Rectal smooth muscle tissue (tissue), 1 donor: Measurements from ENCODE around the gene CBX8.

Source experiments
- H3K27ac ChIP-seq: one replicate; pipeline ENCODE4 v1.7.0; 2013; ENCODE audit warnings: low read depth, low read length, inconsistent platforms
- H3K27me3 ChIP-seq: one replicate; pipeline ENCODE4 v1.7.0; 2013; ENCODE audit warnings: low read length; ENCODE audit not compliant: control insufficient read depth, insufficient read depth
- H3K36me3 ChIP-seq: one replicate; pipeline ENCODE4 v1.7.0; 2013; ENCODE audit warnings: low read length; ENCODE audit not compliant: control insufficient read depth, insufficient read depth
- H3K4me1 ChIP-seq: one replicate; pipeline ENCODE4 v1.7.0; 2013; ENCODE audit warnings: low read length; ENCODE audit not compliant: control insufficient read depth, insufficient read depth
- H3K4me3 ChIP-seq: one replicate; pipeline ENCODE4 v1.7.0; 2013; ENCODE audit warnings: low read length
- H3K9ac ChIP-seq: one replicate; pipeline ENCODE4 v1.7.0; 2013; ENCODE audit warnings: low read length

CBX8 gene

GRCh38 chr17:79812353-79813258 lies 15.7 kb upstream of the CBX8 start:
- Histone ChIP-seq H3K9ac (no peak overlapping the region), H3K27me3 (peaks cover 50% of the 10 kb centered on the region), H3K36me3 (no peaks in the 10 kb centered on the region), H3K4me3 (no peak overlapping the region), H3K27ac (no peak overlapping the region), H3K4me1 (no peaks in the 10 kb centered on the region)

GRCh38 chr17:79811868-79812352 lies 15.0 kb upstream of the CBX8 start:
- no peak overlapping the region for H3K4me3 ChIP-seq
- no peak overlapping the region for H3K9ac ChIP-seq
- peaks cover 56% of the 10 kb centered on the region for H3K27me3 ChIP-seq
- no peak overlapping the region for H3K27ac ChIP-seq
- no peaks in the 10 kb centered on the region for H3K4me1 ChIP-seq
- no peaks in the 10 kb centered on the region for H3K36me3 ChIP-seq

GRCh38 chr17:79811011-79811867 lies 14.4 kb upstream of the CBX8 start:
- Histone ChIP-seq H3K36me3 (no peaks in the 10 kb centered on the region), H3K27ac (no peak overlapping the region), H3K4me3 (no peak overlapping the region), H3K9ac (no peak overlapping the region), H3K27me3 (peaks cover 63% of the 10 kb centered on the region), H3K4me1 (no peaks in the 10 kb centered on the region)

GRCh38 chr17:79810130-79811010 lies 13.5 kb upstream of the CBX8 start:
- Histone ChIP-seq H3K4me3 (no peak overlapping the region), H3K4me1 (no peaks in the 10 kb centered on the region), H3K9ac (no peak overlapping the region), H3K27ac (no peak overlapping the region), H3K36me3 (no peaks in the 10 kb centered on the region), H3K27me3 (peaks cover 68% of the 10 kb centered on the region)

- H3K27me3 ChIP-seq, result peaks cover 67% of the 10 kb centered on the region
- no peak overlapping the region for H3K27ac ChIP-seq
- no peak overlapping the region for H3K4me3 ChIP-seq
- no peaks in the 10 kb centered on the region for H3K4me1 ChIP-seq
- no peaks in the 10 kb centered on the region for H3K36me3 ChIP-seq
- no peak overlapping the region for H3K9ac ChIP-seq
Observed at GRCh38 chr17:79809530-79810129, 12.8 kb upstream of the CBX8 start.

- peaks cover 70% of the 10 kb centered on the region for H3K27me3 ChIP-seq
- H3K27ac ChIP-seq, result no peak overlapping the region
- no peaks in the 10 kb centered on the region for H3K4me1 ChIP-seq
- H3K9ac ChIP-seq, result no peak overlapping the region
- H3K4me3 ChIP-seq, result no peak overlapping the region
- no peaks in the 10 kb centered on the region for H3K36me3 ChIP-seq
Observed at GRCh38 chr17:79808763-79809529, 12.1 kb upstream of the CBX8 start.

GRCh38 chr17:79806863-79807720 lies 10.2 kb upstream of the CBX8 start:
- Histone ChIP-seq H3K4me1 (no peaks in the 10 kb centered on the region), H3K9ac (no peak overlapping the region), H3K27ac (no peak overlapping the region), H3K27me3 (peaks cover 80% of the 10 kb centered on the region), H3K36me3 (no peaks in the 10 kb centered on the region), H3K4me3 (no peak overlapping the region)

- Histone ChIP-seq H3K27ac (no peak overlapping the region), H3K27me3 (peaks cover 80% of the 10 kb centered on the region), H3K4me3 (no peak overlapping the region), H3K9ac (no peak overlapping the region), H3K4me1 (no peaks in the 10 kb centered on the region), H3K36me3 (no peaks in the 10 kb centered on the region)
Observed at GRCh38 chr17:79806446-79806760, 9.5 kb upstream of the CBX8 start.

- H3K27ac ChIP-seq, result no peak overlapping the region
- peaks cover 86% of the 10 kb centered on the region for H3K27me3 ChIP-seq
Observed at GRCh38 chr17:79804856-79805696, 8.2 kb upstream of the CBX8 start.

More at GRCh38 chr17:79804856-79805696, 8.2 kb upstream of the CBX8 start:
- Histone ChIP-seq H3K36me3 (no peaks in the 10 kb centered on the region), H3K9ac (no peak overlapping the region), H3K4me1 (no peaks in the 10 kb centered on the region), H3K4me3 (no peak overlapping the region)
